K562 (cell line): ENCODE measurements around the gene UBE3B. TPM values are rescaled to one million over a fixed set of nuclear protein-coding genes. Genes with fewer than 3 reads are reported as not detected.

ENCODE experiments used
- ATF6 ChIP-seq: sonication (generic); formaldehyde crosslinking; IDR thresholded peaks from 2 replicates; pipeline ENCODE4 v1.4.0; 2020; ENCODE audit warnings: mild to moderate bottlenecking, missing genetic modification reagents
- CBFA2T3 ChIP-seq: fragments of 450-650 bp; IDR thresholded peaks from 2 replicates; pipeline ENCODE4 v1.6.1; 2017
- CEBPB ChIP-seq: fragments of 450-650 bp; IDR thresholded peaks from 2 replicates; pipeline ENCODE4 v1.6.1; 2016; ENCODE audit warnings: missing genetic modification characterization, missing compliant biosample characterization
- EP300 ChIP-seq: IDR thresholded peaks from 2 replicates; pipeline ENCODE4 v1.6.1; 2012; ENCODE audit warnings: low read length, improper control_type of control experiment
- FOXJ2 ChIP-seq: fragments of 200-800 bp; sonication (Bioruptor generic); IDR thresholded peaks from 2 replicates; pipeline ENCODE4 v1.6.1; 2016; ENCODE audit warnings: missing genetic modification characterization, missing compliant biosample characterization
- GABPA ChIP-seq: fragments of 200-800 bp; sonication (Bioruptor generic); conservative IDR thresholded peaks from 2 replicates; pipeline ENCODE4 v1.6.1; 2016; ENCODE audit warnings: low read depth, missing genetic modification characterization, missing compliant biosample characterization
- HDGF ChIP-seq: fragments of 450-650 bp; IDR thresholded peaks from 2 replicates; pipeline ENCODE4 v1.6.1; 2016
- KLF6 ChIP-seq: fragments of 250-450 bp; sonication (Bioruptor Pico); IDR thresholded peaks from 2 replicates; pipeline ENCODE4 v1.4.0; 2020; ENCODE audit warnings: mild to moderate bottlenecking, moderate library complexity, borderline replicate concordance
- L3MBTL2 ChIP-seq: fragments of 450-650 bp; IDR thresholded peaks from 2 replicates; pipeline ENCODE4 v1.6.1; 2016; ENCODE audit warnings: mild to moderate bottlenecking, moderate library complexity
- LEF1 ChIP-seq: fragments of 450-650 bp; IDR thresholded peaks from 2 replicates; pipeline ENCODE4 v1.6.1; 2016; ENCODE audit warnings: mild to moderate bottlenecking
- MTA2 ChIP-seq: fragments of 450-650 bp; IDR thresholded peaks from 2 replicates; pipeline ENCODE4 v1.6.1; 2016; ENCODE audit warnings: low read depth
- MYC ChIP-seq, 2 experiments: fragments of 250-450 bp in 1 of 2; sonication (Bioruptor Pico) in 1 of 2; IDR thresholded peaks; 2 replicates each; pipeline versions ENCODE4 v1.5.1 to v1.6.1; 2012 to 2021; ENCODE audit warnings: low read depth in 2 of 2, borderline replicate concordance in 1 of 2, improper control_type of control experiment in 1 of 2, low read length in 1 of 2, mild to moderate bottlenecking in 1 of 2, moderate library complexity in 1 of 2
- NCOA1 ChIP-seq: fragments of 450-650 bp; IDR thresholded peaks from 2 replicates; pipeline ENCODE4 v1.6.1; 2016; ENCODE audit warnings: low read depth
- NFE2 ChIP-seq: IDR thresholded peaks from 2 replicates; pipeline ENCODE4 v1.6.1; 2014; ENCODE audit warnings: antibody characterized with exemption, low read depth
- NR2C2 ChIP-seq, 2 experiments: fragments of 200-800 bp in 1 of 2; sonication (Bioruptor generic) in 1 of 2; sonication (generic) in 1 of 2; formaldehyde crosslinking in 1 of 2; IDR thresholded peaks; 2 replicates each; pipeline versions ENCODE4 v1.6.1 to v1.8.0; 2016 to 2022; ENCODE audit warnings: mild to moderate bottlenecking in 1 of 2, missing compliant biosample characterization in 1 of 2, missing genetic modification characterization in 1 of 2, missing genetic modification reagents in 1 of 2
- PHF20 ChIP-seq: fragments of 450-650 bp; IDR thresholded peaks from 2 replicates; pipeline ENCODE4 v1.6.1; 2018; ENCODE audit not compliant: partially characterized antibody
- PYGO2 ChIP-seq: fragments of 450-650 bp; IDR thresholded peaks from 2 replicates; pipeline ENCODE4 v1.6.1; 2016; ENCODE audit warnings: mild to moderate bottlenecking, missing genetic modification characterization, moderate library complexity, missing compliant biosample characterization
- SIN3A ChIP-seq, 2 experiments: fragments of 150-350 bp in 1 of 2; IDR thresholded peaks; 2 replicates each; pipeline ENCODE4 v1.6.1; 2011 to 2016; ENCODE audit warnings: borderline replicate concordance in 2 of 2, low read depth in 2 of 2, low read length in 2 of 2, mild to moderate bottlenecking in 2 of 2, moderate library complexity in 2 of 2; ENCODE audit not compliant: control insufficient read depth in 1 of 2
- SREBF1 ChIP-seq: fragments of 150-350 bp; IDR thresholded peaks from 2 replicates; pipeline ENCODE4 v1.6.1; 2014; ENCODE audit warnings: antibody characterized with exemption, low read depth, low read length, borderline replicate concordance
- TEAD1 ChIP-seq, 2 experiments: fragments of 450-650 bp in 1 of 2; sonication (generic) in 1 of 2; formaldehyde crosslinking; IDR thresholded peaks; 2 replicates each; pipeline versions ENCODE4 v1.4.0 to v1.8.0; 2020 to 2022; ENCODE audit warnings: mild to moderate bottlenecking in 2 of 2, missing genetic modification reagents in 1 of 2
- THRB ChIP-seq: fragments of 450-650 bp; formaldehyde crosslinking; conservative IDR thresholded peaks from 2 replicates; pipeline ENCODE4 v1.4.0; 2022; ENCODE audit warnings: mild to moderate bottlenecking, missing genetic modification characterization
- ZBTB1 ChIP-seq: sonication (generic); formaldehyde crosslinking; IDR thresholded peaks from 2 replicates; pipeline ENCODE4 v1.8.1; 2023; ENCODE audit warnings: missing genetic modification reagents, low read depth, mild to moderate bottlenecking, borderline replicate concordance
- ZBTB8A ChIP-seq: fragments of 450-650 bp; IDR thresholded peaks from 2 replicates; pipeline ENCODE4 v1.6.1; 2018; ENCODE audit warnings: mild to moderate bottlenecking, moderate library complexity; ENCODE audit not compliant: partially characterized antibody
- ZNF143 ChIP-seq: sonication (generic); formaldehyde crosslinking; IDR thresholded peaks from 2 replicates; pipeline ENCODE4 v1.9.0; 2022; ENCODE audit warnings: mild to moderate bottlenecking, missing genetic modification reagents
- ZNF175 ChIP-seq: fragments of 200-800 bp; sonication (Bioruptor generic); IDR thresholded peaks from 2 replicates; pipeline ENCODE4 v1.6.1; 2016; ENCODE audit warnings: low read depth, mild to moderate bottlenecking, missing genetic modification characterization, missing compliant biosample characterization
- polyA plus RNA-seq, 8 experiments: library from polyadenylated mRNA; depleted of rRNA in 4 of 8; stranded (reverse) in 5 of 8; unstranded in 3 of 8; fragments of >200 nt; fragmentation: Nextera tagmentation in 2 of 8; fragmentation: Illumina TruSeq in 1 of 8; extraction: Ambion mirVana in 2 of 8; extraction: Trizol in 1 of 8; gene quantifications; 2 replicates each; pipeline versions ENCODE4 v1.2.1 to v1.2.3, GENCODE V29; 2011 to 2014; ENCODE audit warnings: inconsistent platforms in 1 of 8, missing spikeins in 1 of 8
- total RNA-seq, 7 experiments: library from RNA; depleted of rRNA in 6 of 7; stranded (reverse); fragments of >200 nt in 6 of 7; fragmentation: Illumina TruSeq in 2 of 7; extraction: Trizol in 2 of 7; gene quantifications; 2 replicates each; pipeline versions ENCODE4 v1.2.1 to v1.2.3, GENCODE V29; 2011 to 2021; ENCODE audit warnings: low replicate concordance in 1 of 7

Gene UBE3B
- total and polyA plus RNA-seq, 9 of the 15 experiments (the other 6 are each of a cell fraction or from before 2014, with no cell fraction given): 7.6 to 23.6 (median 15.5) TPM

DNA sequence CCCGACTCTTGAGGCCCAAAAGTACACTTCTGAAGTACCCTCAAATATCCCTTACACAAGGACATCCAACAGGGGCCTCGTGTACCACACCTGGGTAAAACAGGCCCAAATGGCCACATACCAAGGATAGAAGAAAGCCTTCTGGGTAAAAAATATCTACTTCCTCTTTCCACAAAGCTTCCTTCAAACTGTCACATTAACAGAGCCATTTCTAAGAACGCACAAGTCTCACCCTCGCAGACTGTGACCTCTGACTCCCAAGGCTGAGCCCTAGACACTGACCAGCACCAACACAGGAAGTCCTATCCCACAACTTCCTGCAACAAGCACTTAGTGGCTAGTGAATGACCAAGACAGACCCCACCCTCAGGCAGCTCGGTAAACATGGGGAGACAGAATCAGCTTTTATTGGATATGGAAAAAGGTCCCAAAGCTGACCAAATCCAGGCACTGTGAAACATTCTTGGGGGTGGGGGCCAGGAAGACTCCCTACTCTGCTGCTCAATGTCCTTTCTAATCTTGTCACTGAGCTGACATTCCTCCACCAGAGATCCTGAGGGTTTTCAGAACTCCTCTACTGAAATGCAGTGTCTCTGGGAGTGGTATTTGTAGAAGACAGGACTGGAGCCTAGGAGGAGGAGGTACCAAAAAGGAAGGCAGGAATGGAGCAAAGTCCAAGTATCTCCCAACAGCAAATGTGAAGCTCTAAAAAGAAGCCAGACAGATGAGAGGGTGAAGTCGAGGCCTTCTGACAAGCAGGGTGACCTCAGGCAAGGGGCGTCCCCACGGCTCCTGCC lies 16.2 kb upstream of the UBE3B start (continued):
- TF ChIP-seq MYC (IDR thresholded peaks at IDR 0.05; ENCODE audit: low read depth, low read length) (peak; percentile 57), MYC (CRISPR knock-in tag; IDR thresholded peaks at IDR 0.05; ENCODE audit: borderline replicate concordance, low read depth) (no peak), CBFA2T3 (peak; percentile 62), NCOA1 (peak; percentile 50; the same call in 1 of the 2 replicates), THRB (CRISPR knock-in tag) (no peak), ATF6 (peak; percentile 81; the same call in 1 of the 2 replicates), SREBF1 (no peak), KLF6 (CRISPR knock-in tag) (peak; percentile 64; the same call in 1 of the 2 replicates), TEAD1 (CRISPR knock-in tag; IDR thresholded peaks at IDR 0.05) (peak in 1 of 2 experiments; percentile 31; a peak in 1 of 4 replicates), ZNF175 (CRISPR knock-in tag) (peak; percentile 91), NR2C2 (CRISPR knock-in tag; IDR thresholded peaks at IDR 0.05) (peak; percentile 93), NR2C2 (tag; IDR thresholded peaks at IDR 0.05) (peak; percentile 98), HDGF (no peak), LEF1 (peak; percentile 60; the same call in 1 of the 2 replicates), CEBPB (tag) (no peak), ZBTB1 (CRISPR knock-in tag) (peak; percentile 27; the same call in 1 of the 2 replicates), FOXJ2 (tag) (no peak), NFE2 (peak; percentile 20; the same call in 1 of the 2 replicates), SIN3A (IDR thresholded peaks at IDR 0.05; ENCODE audit: borderline replicate concordance in 2 of 2, control insufficient read depth in 1 of 2, low read depth in 2 of 2, low read length in 2 of 2) (no peak), MTA2 (peak; percentile 24; the same call in 1 of the 2 replicates), PYGO2 (tag) (no peak), GABPA (tag) (peak; percentile 89), EP300 (peak; percentile 77), ZNF143 (CRISPR knock-in tag) (peak; percentile 69; the same call in 1 of the 2 replicates), ZBTB8A (no peak), PHF20 (no peak), L3MBTL2 (peak; percentile 98)
